ENCODE data around the gene CCDC92. TPM values are rescaled to one million over a fixed set of nuclear protein-coding genes. Genes with fewer than 3 reads are reported as not detected.

CCDC92 gene
- polyA plus RNA-seq, 1 experiment, result 35.9 TPM

- DNase-seq (ENCODE audit: low read depth), result no peak
- Histone ChIP-seq H3K27me3 (ENCODE audit: control insufficient read depth, insufficient read depth, low read length) (no peaks in the 10 kb centered on the region), H3K36me3 (ENCODE audit: control insufficient read depth, insufficient read depth, low read length) (peaks cover 2% of the 10 kb centered on the region), H3K4me3 (ENCODE audit: low read depth, low read length) (no peak overlapping the region)
- POLR2A ChIA-PET, result no interaction called here
- CTCF ChIA-PET, result interaction anchor here (1.2 to 1.5 kb wide), 2 partner anchors 11 to 23 kb away, joined by 3 read pairs; no protein-coding TSS in a partner anchor
- no peak for TF ChIP-seq CTCF (IDR thresholded peaks at IDR 0.05; ENCODE audit: insufficient read depth, low read depth, low read length)
Observed at GRCh38 chr12:124006846-124007713, 34.4 kb upstream of the CCDC92 start.

- Histone ChIP-seq H3K36me3 (ENCODE audit: control insufficient read depth, insufficient read depth, low read length) (peaks cover 7% of the 10 kb centered on the region), H3K27me3 (ENCODE audit: control insufficient read depth, insufficient read depth, low read length) (no peaks in the 10 kb centered on the region), H3K4me3 (ENCODE audit: low read depth, low read length) (no peak overlapping the region)
- TF ChIP-seq CTCF (IDR thresholded peaks at IDR 0.05; ENCODE audit: insufficient read depth, low read depth, low read length), result no peak
- ChIA-PET POLR2A (no interaction called here), CTCF (interaction anchor here (1.2 kb wide), 1 partner anchor 10 kb away, joined by 3 read pairs; no protein-coding TSS in a partner anchor)
- DNase-seq (ENCODE audit: low read depth), result no peak
Observed at GRCh38 chr12:124006085-124006845, 33.6 kb upstream of the CCDC92 start.

GRCh38 chr12:124004233-124004875 lies 31.7 kb upstream of the CCDC92 start:
- Histone ChIP-seq H3K4me3 (ENCODE audit: low read depth, low read length) (no peak overlapping the region), H3K27me3 (ENCODE audit: control insufficient read depth, insufficient read depth, low read length) (no peaks in the 10 kb centered on the region), H3K36me3 (ENCODE audit: control insufficient read depth, insufficient read depth, low read length) (peaks cover 6% of the 10 kb centered on the region)
- TF ChIP-seq CTCF (IDR thresholded peaks at IDR 0.05; ENCODE audit: insufficient read depth, low read depth, low read length), result no peak
- POLR2A ChIA-PET, result no interaction called here
- DNase-seq (ENCODE audit: low read depth), result no peak
- CTCF ChIA-PET, result interaction anchor here (0.6 to 1.1 kb wide), 3 partner anchors 9 to 247 kb away, joined by 3 to 4 read pairs (median 4); no protein-coding TSS in a partner anchor

GRCh38 chr12:124002654-124003053 lies 30.0 kb upstream of the CCDC92 start:
- peaks cover 6% of the 10 kb centered on the region for H3K36me3 ChIP-seq (ENCODE audit: control insufficient read depth, insufficient read depth, low read length)
- no peak for DNase-seq (ENCODE audit: low read depth)
- no peak overlapping the region for H3K4me3 ChIP-seq (ENCODE audit: low read depth, low read length)
- H3K27me3 ChIP-seq (ENCODE audit: control insufficient read depth, insufficient read depth, low read length), result no peaks in the 10 kb centered on the region
- no peak for TF ChIP-seq CTCF (IDR thresholded peaks at IDR 0.05; ENCODE audit: insufficient read depth, low read depth, low read length)
- POLR2A ChIA-PET, result no interaction called here
- CTCF ChIA-PET, result interaction anchor here (0.6 to 1.4 kb wide), 3 partner anchors 13 to 92 kb away, joined by 3 to 4 read pairs (median 3); no protein-coding TSS in a partner anchor

All from BJ (cell line).